GM18526 (cell line): ENCODE results near the gene ZNF577.

ENCODE experiments used
- POLR2A ChIP-seq: IDR thresholded peaks from 3 replicates; pipeline ENCODE4 v1.6.1; 2011; ENCODE audit not compliant: insufficient read length; ENCODE audit errors: extremely low read depth

Gene ZNF577

DNA sequence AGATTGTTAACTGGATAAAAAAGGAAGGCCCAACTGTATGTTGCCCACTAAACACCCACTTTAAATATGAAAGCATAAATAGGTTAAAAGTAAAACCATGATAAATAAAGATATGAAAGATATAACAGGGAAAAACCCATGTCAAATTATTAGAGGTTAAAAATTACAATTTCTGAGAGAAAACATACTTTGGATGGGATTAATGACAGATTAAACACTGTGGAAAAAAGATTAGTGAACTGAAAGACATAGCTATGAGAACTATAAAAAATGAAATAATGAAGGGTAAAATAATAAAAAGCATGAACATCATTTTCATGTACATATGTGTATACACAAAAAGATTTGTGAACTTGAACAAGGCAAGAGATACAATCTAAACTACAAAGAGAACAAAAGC is 2.2 kb upstream of the ZNF577 start:
- TF ChIP-seq POLR2A = no peak

- TF ChIP-seq POLR2A = no peak
Measured at GRCh38 chr19:51884713-51885112, 3.0 kb downstream of the ZNF577 start.

- TF ChIP-seq POLR2A = no peak
Measured at GRCh38 chr19:51882518-51882917, 5.2 kb downstream of the ZNF577 start.

DNA sequence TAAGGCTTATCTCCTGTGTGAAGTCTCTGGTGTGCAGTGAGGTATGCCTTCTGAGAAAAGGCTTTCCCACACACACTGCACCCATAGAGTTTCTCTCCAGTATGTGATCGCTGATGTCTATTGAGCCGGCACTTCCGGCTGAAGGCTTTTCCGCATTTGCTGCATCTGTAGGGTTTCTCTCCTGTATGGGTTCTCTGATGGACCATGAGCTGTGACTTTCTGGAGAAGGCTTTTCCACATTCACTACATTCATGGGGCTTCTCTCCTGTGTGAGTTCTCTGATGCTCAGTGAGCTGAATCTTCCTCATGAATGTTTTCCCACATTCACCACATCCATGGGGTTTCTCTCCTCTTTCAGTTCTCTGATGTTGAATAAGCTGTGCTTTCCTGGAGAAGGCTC is 14.7 kb downstream of the ZNF577 start:
- TF ChIP-seq POLR2A = no peak

DNA sequence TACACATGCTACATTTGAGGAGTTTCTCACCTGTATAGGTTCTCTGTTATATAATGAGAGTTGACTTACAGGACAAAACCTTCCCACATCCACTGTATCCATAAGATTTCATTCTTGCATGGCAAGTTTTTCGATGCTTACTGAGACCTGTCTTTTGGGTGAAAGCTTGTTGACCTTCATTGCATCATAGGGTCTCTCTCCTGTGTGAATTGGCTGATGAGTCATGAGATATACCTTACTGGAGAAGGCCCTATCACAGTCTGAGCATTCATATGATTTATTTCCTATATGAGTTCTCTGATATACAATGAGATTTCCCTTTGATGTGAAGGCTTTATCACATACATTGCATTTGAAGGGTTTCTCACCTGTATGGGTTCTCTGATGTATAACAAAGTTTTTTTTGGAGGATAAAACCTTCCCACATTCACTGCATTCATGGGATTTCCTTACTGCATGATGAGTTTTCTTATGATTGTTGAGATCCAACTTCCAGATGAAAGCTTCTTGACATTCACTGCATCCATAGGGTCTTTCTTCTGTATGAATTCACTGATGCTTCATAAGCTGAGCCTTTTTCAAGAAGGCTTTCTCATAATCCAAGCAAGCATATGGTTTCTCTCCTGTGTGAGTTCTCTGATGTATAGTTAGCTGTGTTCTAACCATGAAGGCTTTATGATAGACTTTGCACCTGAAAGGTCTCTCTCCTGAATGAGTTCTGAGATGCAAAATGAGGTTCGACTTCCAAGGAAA is 25.7 kb downstream of the ZNF577 start:
- no peak for TF ChIP-seq POLR2A

GRCh38 chr19:51837145-51837544 is 50.6 kb downstream of the ZNF577 start:
- no peak for TF ChIP-seq POLR2A

DNA sequence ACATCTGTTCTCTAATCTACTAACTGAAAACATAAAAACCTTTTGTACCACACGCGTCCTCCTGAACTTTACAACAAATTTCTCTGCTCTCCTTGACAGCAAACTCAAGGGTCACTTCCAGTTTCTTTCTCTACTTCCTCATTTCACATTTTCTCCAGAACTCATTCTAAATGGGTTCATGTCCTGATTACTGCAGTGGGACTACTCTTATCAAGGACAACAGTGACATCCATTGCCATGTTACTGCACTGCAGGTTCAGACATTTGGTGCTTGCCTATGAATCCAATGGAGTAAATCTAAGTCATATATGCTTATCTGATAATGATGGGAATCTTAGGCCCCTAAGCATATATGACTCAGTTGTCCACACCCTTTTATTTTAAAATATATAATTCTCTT is 57.5 kb downstream of the ZNF577 start:
- no peak for TF ChIP-seq POLR2A

DNA sequence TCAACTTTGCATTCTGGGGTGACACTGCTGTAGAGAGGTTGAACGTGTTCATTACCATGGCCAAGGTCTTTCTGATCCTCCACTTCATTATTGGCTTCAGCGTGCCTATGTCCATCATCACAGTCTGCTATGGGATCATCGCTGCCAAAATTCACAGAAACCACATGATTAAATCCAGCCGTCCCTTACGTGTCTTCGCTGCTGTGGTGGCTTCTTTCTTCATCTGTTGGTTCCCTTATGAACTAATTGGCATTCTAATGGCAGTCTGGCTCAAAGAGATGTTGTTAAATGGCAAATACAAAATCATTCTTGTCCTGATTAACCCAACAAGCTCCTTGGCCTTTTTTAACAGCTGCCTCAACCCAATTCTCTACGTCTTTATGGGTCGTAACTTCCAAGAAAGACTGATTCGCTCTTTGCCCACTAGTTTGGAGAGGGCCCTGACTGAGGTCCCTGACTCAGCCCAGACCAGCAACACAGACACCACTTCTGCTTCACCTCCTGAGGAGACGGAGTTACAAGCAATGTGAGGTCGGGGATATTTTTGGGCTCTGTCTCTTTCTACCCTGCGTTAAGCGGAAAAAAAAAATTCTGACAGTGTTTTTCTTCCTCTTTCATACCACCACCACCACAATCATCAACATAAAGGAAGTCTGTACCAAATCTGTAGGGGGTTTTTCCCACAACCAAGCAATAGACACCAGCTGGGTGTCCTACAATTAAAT is 63.3 kb downstream of the ZNF577 start:
- TF ChIP-seq POLR2A = no peak

DNA sequence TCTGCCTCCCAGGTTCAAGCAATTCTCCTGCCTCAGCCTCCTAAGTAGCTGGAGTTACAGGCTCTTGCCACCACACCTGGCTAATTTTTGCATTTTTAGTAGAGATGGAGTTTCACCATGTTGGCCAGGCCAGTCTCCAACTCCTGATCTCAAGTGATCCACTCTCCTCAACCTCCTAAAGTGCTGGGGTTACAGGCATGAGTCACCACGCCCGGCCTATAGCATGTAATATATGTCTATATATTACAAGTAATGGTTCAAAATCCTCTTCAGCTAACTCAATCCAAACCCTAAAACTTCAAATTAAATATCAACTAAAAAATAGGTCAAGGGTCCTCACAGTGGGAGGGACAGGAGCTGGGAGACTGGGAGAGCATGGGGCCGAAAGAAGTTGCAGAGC is 64.8 kb downstream of the ZNF577 start:
- TF ChIP-seq POLR2A = no peak

DNA sequence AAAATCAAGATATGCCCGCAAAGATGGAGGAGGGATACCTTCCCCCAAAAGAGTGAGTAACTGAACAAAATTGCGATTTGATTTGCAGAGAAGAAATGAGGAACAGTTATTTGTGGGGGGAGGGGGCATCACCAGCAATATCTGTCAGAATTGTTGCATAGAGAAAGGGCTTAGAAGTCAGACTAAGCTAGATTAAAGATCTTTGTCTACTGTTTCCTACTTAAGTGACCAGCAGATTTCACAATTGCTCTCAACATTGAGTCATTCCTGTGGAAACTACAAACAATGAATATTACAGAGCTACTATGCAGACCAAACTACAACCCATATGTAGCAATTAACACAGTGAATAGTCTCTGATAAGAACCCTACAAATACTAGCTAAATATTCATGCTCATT is 65.4 kb downstream of the ZNF577 start:
- no peak for TF ChIP-seq POLR2A

DNA sequence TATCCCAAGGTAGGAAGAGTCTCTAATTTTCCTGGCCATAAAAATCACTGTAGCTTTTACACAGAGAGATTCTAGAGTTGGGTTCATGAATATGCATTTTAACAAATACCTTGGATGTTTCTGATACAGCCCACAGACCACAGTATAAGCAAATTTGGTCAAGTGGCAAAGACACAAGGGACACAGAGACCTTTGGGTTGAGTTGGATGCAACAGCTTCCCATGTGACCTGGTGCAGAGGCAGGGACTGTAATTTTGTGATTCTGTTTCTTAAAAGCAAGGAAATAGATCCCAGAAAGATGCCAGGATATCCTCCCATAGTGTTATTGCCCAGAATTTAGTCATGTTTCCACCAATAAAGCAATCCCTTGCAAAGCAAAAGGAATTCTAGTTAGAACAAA is 65.8 kb downstream of the ZNF577 start:
- TF ChIP-seq POLR2A = no peak

GRCh38 chr19:51821456-51821855 is 66.3 kb downstream of the ZNF577 start:
- TF ChIP-seq POLR2A = no peak
